HepG2 (cell line): Measurements from ENCODE around the gene MKS1. TPM values are rescaled to one million over a fixed set of nuclear protein-coding genes. Genes with fewer than 3 reads are reported as not detected.

Experiments used
- ATF7 ChIP-seq, 2 experiments: fragments of 450-650 bp in 1 of 2; sonication (generic) in 1 of 2; formaldehyde crosslinking in 1 of 2; IDR thresholded peaks; 2 replicates each; pipeline versions ENCODE4 v1.4.0 to v1.6.1; 2016 to 2020; ENCODE audit warnings: antibody characterized with exemption in 1 of 2, mild to moderate bottlenecking in 1 of 2, missing genetic modification reagents in 1 of 2
- CEBPB ChIP-seq: IDR thresholded peaks from 2 replicates; pipeline ENCODE4 v1.6.1; 2011; ENCODE audit warnings: low read depth, low read length, improper control_type of control experiment, borderline replicate concordance
- ELF3 ChIP-seq: IDR thresholded peaks from 2 replicates; pipeline ENCODE4 v1.6.1; 2016; ENCODE audit warnings: missing genetic modification reagents, missing compliant biosample characterization
- HNF4A ChIP-seq: sonication (generic); formaldehyde crosslinking; IDR thresholded peaks from 2 replicates; pipeline ENCODE4 v1.4.0; 2020; ENCODE audit warnings: missing genetic modification reagents
- ISL2 ChIP-seq: sonication (generic); formaldehyde crosslinking; IDR thresholded peaks from 2 replicates; pipeline ENCODE4 v1.5.0; 2020; ENCODE audit warnings: missing genetic modification reagents
- KDM2A ChIP-seq: sonication (generic); formaldehyde crosslinking; IDR thresholded peaks from 2 replicates; pipeline ENCODE4 v1.4.0; 2020; ENCODE audit warnings: low read depth, missing genetic modification reagents, borderline replicate concordance
- MEF2D ChIP-seq: sonication (generic); formaldehyde crosslinking; IDR thresholded peaks from 2 replicates; pipeline ENCODE4 v1.5.1; 2020; ENCODE audit warnings: mild to moderate bottlenecking, missing genetic modification reagents
- MXD1 ChIP-seq: sonication (generic); formaldehyde crosslinking; IDR thresholded peaks from 2 replicates; pipeline ENCODE4 v1.4.0; 2020; ENCODE audit warnings: mild to moderate bottlenecking, missing genetic modification reagents
- PATZ1 ChIP-seq: sonication (generic); formaldehyde crosslinking; IDR thresholded peaks from 2 replicates; pipeline ENCODE4 v1.4.0; 2020; ENCODE audit warnings: missing genetic modification reagents
- PRDM15 ChIP-seq: sonication (generic); formaldehyde crosslinking; IDR thresholded peaks from 2 replicates; pipeline ENCODE4 v1.4.0; 2020; ENCODE audit warnings: missing genetic modification reagents
- PRDM4 ChIP-seq: sonication (generic); formaldehyde crosslinking; IDR thresholded peaks from 2 replicates; pipeline ENCODE4 v1.9.0; 2021; ENCODE audit warnings: missing genetic modification reagents, borderline replicate concordance
- RELA ChIP-seq: sonication (generic); formaldehyde crosslinking; IDR thresholded peaks from 2 replicates; pipeline ENCODE4 v1.4.0; 2020; ENCODE audit warnings: missing genetic modification reagents
- TCF7 ChIP-seq: sonication (generic); IDR thresholded peaks from 2 replicates; pipeline ENCODE4 v1.6.1; 2016; ENCODE audit warnings: antibody characterized with exemption, low read depth
- TMF1 ChIP-seq: sonication (generic); formaldehyde crosslinking; IDR thresholded peaks from 2 replicates; pipeline ENCODE4 v1.8.1; 2022; ENCODE audit warnings: low read depth, missing genetic modification reagents
- ZNF224 ChIP-seq: sonication (generic); formaldehyde crosslinking; IDR thresholded peaks from 2 replicates; pipeline ENCODE4 v1.5.0; 2020; ENCODE audit warnings: mild to moderate bottlenecking, missing genetic modification reagents
- ZNF234 ChIP-seq: sonication (generic); formaldehyde crosslinking; conservative IDR thresholded peaks from 2 replicates; pipeline ENCODE4 v1.5.1; 2020; ENCODE audit warnings: mild to moderate bottlenecking, missing genetic modification reagents
- ZNF430 ChIP-seq: sonication (generic); formaldehyde crosslinking; IDR thresholded peaks from 2 replicates; pipeline ENCODE4 v1.9.0; 2021; ENCODE audit warnings: mild to moderate bottlenecking, missing genetic modification reagents
- ZNF550 ChIP-seq: sonication (generic); formaldehyde crosslinking; IDR thresholded peaks from 2 replicates; pipeline ENCODE4 v1.4.0; 2020; ENCODE audit warnings: mild to moderate bottlenecking, missing genetic modification reagents, borderline replicate concordance
- ZNF670 ChIP-seq: sonication (generic); formaldehyde crosslinking; IDR thresholded peaks from 2 replicates; pipeline ENCODE4 v1.8.0; 2022; ENCODE audit warnings: mild to moderate bottlenecking, missing genetic modification reagents, borderline replicate concordance
- ZNF761 ChIP-seq: sonication (generic); formaldehyde crosslinking; conservative IDR thresholded peaks from 2 replicates; pipeline ENCODE4 v1.4.0; 2020; ENCODE audit warnings: mild to moderate bottlenecking, missing genetic modification reagents
- ZNF775 ChIP-seq: sonication (generic); formaldehyde crosslinking; IDR thresholded peaks from 2 replicates; pipeline ENCODE4 v1.4.0; 2020; ENCODE audit warnings: missing genetic modification reagents, mild to moderate bottlenecking, moderate library complexity, borderline replicate concordance
- polyA plus RNA-seq, 8 experiments: library from polyadenylated mRNA; depleted of rRNA in 3 of 8; stranded (reverse) in 7 of 8; unstranded in 1 of 8; fragments of >200 nt; fragmentation: Illumina TruSeq in 4 of 8; extraction: Trizol in 4 of 8; gene quantifications; 2 replicates each; pipeline versions ENCODE4 v1.2.1 to v1.2.3, GENCODE V29; 2011 to 2016; ENCODE audit warnings: low read depth in 4 of 8, missing spikeins in 1 of 8, mixed read lengths in 1 of 8; ENCODE audit not compliant: insufficient read depth in 1 of 8
- total RNA-seq, 5 experiments: library from RNA; depleted of rRNA; stranded (reverse); fragments of >200 nt; fragmentation: Illumina TruSeq; extraction: Trizol; gene quantifications; 2 replicates each; pipeline ENCODE4 v1.2.3, GENCODE V29; 2016; ENCODE audit warnings: low read depth in 1 of 5

Gene MKS1
- total and polyA plus RNA-seq, 2 of the 13 experiments (the other 11 are each of a cell fraction or from before 2014, with no cell fraction given): 16.1 to 26.3 TPM

DNA sequence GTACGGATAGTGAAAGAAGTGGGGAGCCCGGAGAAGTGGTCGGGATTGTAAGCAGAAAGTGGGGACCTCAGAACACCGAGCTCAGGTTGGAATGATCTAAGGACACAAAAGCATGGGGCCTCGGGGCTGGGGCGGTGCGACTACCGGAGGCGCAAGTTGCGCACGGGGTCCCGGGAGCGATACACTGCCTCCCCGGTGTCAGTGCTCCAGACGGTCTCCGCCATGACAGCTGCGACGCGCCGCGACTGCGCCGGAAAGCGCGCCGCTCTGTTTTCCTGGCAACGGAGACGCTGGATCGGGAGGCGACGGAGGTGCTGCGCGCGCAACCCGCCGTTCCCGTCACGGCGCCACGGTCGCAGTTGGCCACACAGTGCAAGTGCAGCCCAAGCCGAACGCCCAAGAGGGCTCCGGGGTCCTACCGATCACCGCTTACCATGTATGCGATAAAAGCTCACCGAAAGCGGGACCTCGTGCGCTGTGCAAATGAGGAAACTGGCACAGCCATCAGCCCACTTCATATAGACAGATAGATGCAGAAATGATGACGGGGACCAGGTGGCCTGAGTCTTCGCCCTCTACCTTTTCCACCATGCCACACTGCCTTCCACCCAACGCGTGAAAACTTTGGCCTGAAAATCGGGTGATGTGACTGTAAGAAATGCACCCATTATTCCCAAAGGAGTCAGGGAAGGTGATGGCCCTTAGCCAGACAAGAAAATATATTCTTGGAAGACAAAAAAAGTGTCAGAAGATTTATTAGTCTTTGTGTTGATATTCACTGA, at the start of gene MKS1 (continued):
- TF ChIP-seq ATF7 (IDR thresholded peaks at IDR 0.05) (no peak), ATF7 (CRISPR knock-in tag; IDR thresholded peaks at IDR 0.05) (no peak), MXD1 (peak; percentile 79; the same call in 1 of the 2 replicates), CEBPB (no peak), ZNF670 (peak; percentile 96; the same call in 1 of the 2 replicates), ZNF224 (CRISPR knock-in tag) (peak; percentile 90), HNF4A (no peak; the same call in 1 of the 2 replicates), ZNF775 (CRISPR knock-in tag) (peak; percentile 1; the same call in 1 of the 2 replicates), ELF3 (CRISPR knock-in tag) (peak; percentile 85), ZNF761 (CRISPR knock-in tag) (peak; percentile 68), TCF7 (no peak), ISL2 (CRISPR knock-in tag) (peak; percentile 62; the same call in 1 of the 2 replicates), ZNF234 (CRISPR knock-in tag) (no peak), TMF1 (peak; percentile 56; the same call in 1 of the 2 replicates), RELA (no peak), PRDM4 (no peak), PRDM15 (CRISPR knock-in tag) (peak; percentile 48), ZNF430 (CRISPR knock-in tag) (peak; percentile 83; the same call in 1 of the 2 replicates), MEF2D (CRISPR knock-in tag) (no peak), ZNF550 (0 out of 2 replicates have a peak, but pooled peaks have one; percentile 23), PATZ1 (CRISPR knock-in tag) (no peak), KDM2A (CRISPR knock-in tag) (peak; percentile 91)
